ENCODE results near the gene SRSF4.

The SRSF4 gene

GRCh38 chr1:29202053-29202452, 20.4 kb upstream of the SRSF4 start:
- H3K4me3 ChIP-seq (ENCODE audit: low read depth, low read length), result no peak overlapping the region
- DNase-seq (ENCODE audit: low read depth), result no peak

GRCh38 chr1:29201595-29202051, 19.9 kb upstream of the SRSF4 start:
- no peak overlapping the region for H3K4me3 ChIP-seq (ENCODE audit: low read depth, low read length)
- DNase-seq (ENCODE audit: low read depth), result no peak

GRCh38 chr1:29200906-29201594, 19.4 kb upstream of the SRSF4 start:
- DNase-seq (ENCODE audit: low read depth), result no peak
- H3K4me3 ChIP-seq (ENCODE audit: low read depth, low read length), result no peak overlapping the region

GRCh38 chr1:29197993-29198392, 16.3 kb upstream of the SRSF4 start:
- no peak overlapping the region for H3K4me3 ChIP-seq (ENCODE audit: low read depth, low read length)
- no peak for DNase-seq (ENCODE audit: low read depth)

- no peak for DNase-seq (ENCODE audit: low read depth)
- H3K4me3 ChIP-seq (ENCODE audit: low read depth, low read length), result no peak overlapping the region
Measured at GRCh38 chr1:29197590-29197924, 15.9 kb upstream of the SRSF4 start.

- no peak overlapping the region for H3K4me3 ChIP-seq (ENCODE audit: low read depth, low read length)
- peak; percentile 42 for DNase-seq (ENCODE audit: low read depth)
Measured at GRCh38 chr1:29196863-29197589, 15.3 kb upstream of the SRSF4 start.

GRCh38 chr1:29195881-29196291, 14.2 kb upstream of the SRSF4 start:
- DNase-seq (ENCODE audit: low read depth), result no peak
- H3K4me3 ChIP-seq (ENCODE audit: low read depth, low read length), result no peak overlapping the region

- DNase-seq (ENCODE audit: low read depth), result no peak
- H3K4me3 ChIP-seq (ENCODE audit: low read depth, low read length), result no peak overlapping the region
Measured at GRCh38 chr1:29193879-29194455, 12.3 kb upstream of the SRSF4 start.

- no peak overlapping the region for H3K4me3 ChIP-seq (ENCODE audit: low read depth, low read length)
- no peak for DNase-seq (ENCODE audit: low read depth)
Measured at GRCh38 chr1:29190718-29191117, 9.0 kb upstream of the SRSF4 start.

- DNase-seq (ENCODE audit: low read depth), result no peak
- no peak overlapping the region for H3K4me3 ChIP-seq (ENCODE audit: low read depth, low read length)
Measured at GRCh38 chr1:29186707-29187106, 5.0 kb upstream of the SRSF4 start.

- DNase-seq (ENCODE audit: low read depth), result no peak
- no peak overlapping the region for H3K4me3 ChIP-seq (ENCODE audit: low read depth, low read length)
Measured at GRCh38 chr1:29186252-29186651, 4.6 kb upstream of the SRSF4 start.

- H3K4me3 ChIP-seq (ENCODE audit: low read depth, low read length), result no peak overlapping the region
- no peak for DNase-seq (ENCODE audit: low read depth)
Measured at GRCh38 chr1:29183287-29183686, 1.6 kb upstream of the SRSF4 start.

GRCh38 chr1:29180497-29181412, 945 bp downstream of the SRSF4 start:
- peak overlapping the region; percentile 91 for H3K4me3 ChIP-seq (ENCODE audit: low read depth, low read length)
- no peak for DNase-seq (ENCODE audit: low read depth)

- DNase-seq (ENCODE audit: low read depth), result no peak
- peak overlapping the region; percentile 91 for H3K4me3 ChIP-seq (ENCODE audit: low read depth, low read length)
Measured at GRCh38 chr1:29179641-29180184, 2.0 kb downstream of the SRSF4 start.

GRCh38 chr1:29177022-29177705, 4.5 kb downstream of the SRSF4 start:
- no peak for DNase-seq (ENCODE audit: low read depth)
- no peak overlapping the region for H3K4me3 ChIP-seq (ENCODE audit: low read depth, low read length)

- no peak overlapping the region for H3K4me3 ChIP-seq (ENCODE audit: low read depth, low read length)
- no peak for DNase-seq (ENCODE audit: low read depth)
Measured at GRCh38 chr1:29176576-29176975, 5.1 kb downstream of the SRSF4 start.

- DNase-seq (ENCODE audit: low read depth), result no peak
- no peak overlapping the region for H3K4me3 ChIP-seq (ENCODE audit: low read depth, low read length)
Measured at GRCh38 chr1:29172415-29172939, 9.2 kb downstream of the SRSF4 start.

GRCh38 chr1:29171521-29171920, 10.2 kb downstream of the SRSF4 start:
- no peak overlapping the region for H3K4me3 ChIP-seq (ENCODE audit: low read depth, low read length)
- no peak for DNase-seq (ENCODE audit: low read depth)

- no peak overlapping the region for H3K4me3 ChIP-seq (ENCODE audit: low read depth, low read length)
- peak; percentile 47 for DNase-seq (ENCODE audit: low read depth)
Measured at GRCh38 chr1:29171089-29171488, 10.6 kb downstream of the SRSF4 start.
